ENCODE measurements around the gene SVBP.

DNA sequence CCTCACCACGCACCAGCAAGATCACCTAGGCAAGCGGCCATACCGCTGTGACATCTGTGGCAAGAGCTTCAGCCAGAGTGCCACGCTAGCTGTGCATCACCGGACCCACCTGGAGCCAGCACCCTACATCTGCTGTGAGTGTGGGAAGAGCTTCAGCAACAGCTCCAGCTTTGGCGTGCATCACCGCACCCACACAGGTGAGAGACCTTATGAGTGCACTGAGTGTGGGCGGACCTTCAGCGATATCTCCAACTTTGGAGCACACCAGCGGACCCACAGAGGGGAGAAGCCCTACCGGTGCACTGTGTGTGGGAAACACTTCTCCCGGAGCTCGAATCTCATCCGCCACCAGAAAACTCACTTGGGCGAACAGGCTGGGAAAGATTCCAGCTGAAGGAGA lies 34.2 kb upstream of the SVBP start:
- TF ChIP-seq, protein P1, sequence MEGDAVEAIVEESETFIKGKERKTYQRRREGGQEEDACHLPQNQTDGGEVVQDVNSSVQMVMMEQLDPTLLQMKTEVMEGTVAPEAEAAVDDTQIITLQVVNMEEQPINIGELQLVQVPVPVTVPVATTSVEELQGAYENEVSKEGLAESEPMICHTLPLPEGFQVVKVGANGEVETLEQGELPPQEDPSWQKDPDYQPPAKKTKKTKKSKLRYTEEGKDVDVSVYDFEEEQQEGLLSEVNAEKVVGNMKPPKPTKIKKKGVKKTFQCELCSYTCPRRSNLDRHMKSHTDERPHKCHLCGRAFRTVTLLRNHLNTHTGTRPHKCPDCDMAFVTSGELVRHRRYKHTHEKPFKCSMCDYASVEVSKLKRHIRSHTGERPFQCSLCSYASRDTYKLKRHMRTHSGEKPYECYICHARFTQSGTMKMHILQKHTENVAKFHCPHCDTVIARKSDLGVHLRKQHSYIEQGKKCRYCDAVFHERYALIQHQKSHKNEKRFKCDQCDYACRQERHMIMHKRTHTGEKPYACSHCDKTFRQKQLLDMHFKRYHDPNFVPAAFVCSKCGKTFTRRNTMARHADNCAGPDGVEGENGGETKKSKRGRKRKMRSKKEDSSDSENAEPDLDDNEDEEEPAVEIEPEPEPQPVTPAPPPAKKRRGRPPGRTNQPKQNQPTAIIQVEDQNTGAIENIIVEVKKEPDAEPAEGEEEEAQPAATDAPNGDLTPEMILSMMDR (conservative IDR thresholded peaks at IDR 0.05; ENCODE audit: low read length) = no peak
- no peak for TF ChIP-seq EZH2phosphoT487 (IDR thresholded peaks at IDR 0.05; ENCODE audit: borderline replicate concordance)

Data from Loucy (cell line).